ENCODE measurements around the gene PTP4A2.

DNA sequence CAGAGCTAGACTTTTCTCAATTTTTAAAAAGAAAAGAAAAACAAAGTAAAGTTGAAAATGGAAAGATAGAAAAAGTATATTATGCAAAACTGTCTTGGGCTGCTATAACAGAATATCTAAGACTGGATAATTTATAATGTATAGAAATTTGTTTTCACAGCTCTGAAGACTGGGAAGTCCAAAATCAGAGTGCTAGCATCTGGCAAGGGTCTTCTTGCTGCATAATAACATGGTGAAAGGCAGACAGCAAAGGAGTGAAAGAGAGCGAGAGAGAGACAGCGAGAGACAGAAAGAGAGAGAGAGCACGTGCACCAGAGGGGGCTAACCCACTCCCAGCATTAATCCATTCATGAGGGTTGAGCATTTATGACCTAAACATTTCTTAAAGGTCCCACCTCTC is 63.2 kb downstream of the PTP4A2 start:
- TF ChIP-seq, protein P1, sequence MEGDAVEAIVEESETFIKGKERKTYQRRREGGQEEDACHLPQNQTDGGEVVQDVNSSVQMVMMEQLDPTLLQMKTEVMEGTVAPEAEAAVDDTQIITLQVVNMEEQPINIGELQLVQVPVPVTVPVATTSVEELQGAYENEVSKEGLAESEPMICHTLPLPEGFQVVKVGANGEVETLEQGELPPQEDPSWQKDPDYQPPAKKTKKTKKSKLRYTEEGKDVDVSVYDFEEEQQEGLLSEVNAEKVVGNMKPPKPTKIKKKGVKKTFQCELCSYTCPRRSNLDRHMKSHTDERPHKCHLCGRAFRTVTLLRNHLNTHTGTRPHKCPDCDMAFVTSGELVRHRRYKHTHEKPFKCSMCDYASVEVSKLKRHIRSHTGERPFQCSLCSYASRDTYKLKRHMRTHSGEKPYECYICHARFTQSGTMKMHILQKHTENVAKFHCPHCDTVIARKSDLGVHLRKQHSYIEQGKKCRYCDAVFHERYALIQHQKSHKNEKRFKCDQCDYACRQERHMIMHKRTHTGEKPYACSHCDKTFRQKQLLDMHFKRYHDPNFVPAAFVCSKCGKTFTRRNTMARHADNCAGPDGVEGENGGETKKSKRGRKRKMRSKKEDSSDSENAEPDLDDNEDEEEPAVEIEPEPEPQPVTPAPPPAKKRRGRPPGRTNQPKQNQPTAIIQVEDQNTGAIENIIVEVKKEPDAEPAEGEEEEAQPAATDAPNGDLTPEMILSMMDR (IDR thresholded peaks at IDR 0.05): no peak
- TF ChIP-seq POLR2A (IDR thresholded peaks at IDR 0.05) (no peak), POLR2AphosphoS5 (IDR thresholded peaks at IDR 0.05) (no peak)

Measured in breast epithelium (tissue), 3 donors.